Vagina (tissue), 2 donors: ENCODE measurements around the gene SH3D19.

Experiments used
- CTCF ChIP-seq, 3 experiments: fragments of 450-650 bp in 2 of 3; fragments of 200-600 bp in 1 of 3; sonication (generic) in 1 of 3; IDR thresholded peaks; one replicate each; pipeline ENCODE4 v1.5.1; 2017 to 2019; ENCODE audit warnings: antibody characterized with exemption in 3 of 3, mild to moderate bottlenecking in 2 of 3, moderate library complexity in 2 of 3
- POLR2A ChIP-seq, 2 donors: fragments of 450-650 bp; IDR thresholded peaks; one replicate each; pipeline ENCODE4 v1.6.1; 2017; ENCODE audit warnings: antibody characterized with exemption in 2 of 2, mild to moderate bottlenecking in 2 of 2, moderate library complexity in 2 of 2

GRCh38 chr4:151239608-151240007 is 85.8 kb downstream of the SH3D19 start:
- TF ChIP-seq CTCF (IDR thresholded peaks at IDR 0.05) (no peak), POLR2A (IDR thresholded peaks at IDR 0.05) (no peak)
